ENCODE measurements around the gene TUT4.

Gene TUT4

GRCh38 chr1:52551507-52552235 is 1.2 kb downstream of the TUT4 start:
- no peak overlapping the region for H2AFZ ChIP-seq (ENCODE audit: low read depth, low read length)
- no peaks in the 10 kb centered on the region for H3K27me3 ChIP-seq (ENCODE audit: low read depth, low read length)
- H3K4me1 ChIP-seq (ENCODE audit: low read length), result peaks cover 36% of the 10 kb centered on the region
- no peaks in the 10 kb centered on the region for H3K36me3 ChIP-seq (replicated peaks; ENCODE audit: low read depth, low read length)
- peak overlapping the region; percentile 86 for H3K27ac ChIP-seq (ENCODE audit: low read length)
- H3K9ac ChIP-seq (ENCODE audit: low read length), result peak overlapping the region; percentile 98
- H3K4me2 ChIP-seq (ENCODE audit: low read length), result peak overlapping the region; percentile 95
- H3K9me3 ChIP-seq (ENCODE audit: insufficient read depth, low read length), result no peaks in the 10 kb centered on the region
- peak overlapping the region; percentile 94 for H3K4me3 ChIP-seq (ENCODE audit: low read length)
- peaks cover 46% of the 10 kb centered on the region for H4K20me1 ChIP-seq (ENCODE audit: insufficient read depth, low read length)
- peaks cover 68% of the 10 kb centered on the region for H3K79me2 ChIP-seq (ENCODE audit: low read length)
- TF ChIP-seq, protein P1, sequence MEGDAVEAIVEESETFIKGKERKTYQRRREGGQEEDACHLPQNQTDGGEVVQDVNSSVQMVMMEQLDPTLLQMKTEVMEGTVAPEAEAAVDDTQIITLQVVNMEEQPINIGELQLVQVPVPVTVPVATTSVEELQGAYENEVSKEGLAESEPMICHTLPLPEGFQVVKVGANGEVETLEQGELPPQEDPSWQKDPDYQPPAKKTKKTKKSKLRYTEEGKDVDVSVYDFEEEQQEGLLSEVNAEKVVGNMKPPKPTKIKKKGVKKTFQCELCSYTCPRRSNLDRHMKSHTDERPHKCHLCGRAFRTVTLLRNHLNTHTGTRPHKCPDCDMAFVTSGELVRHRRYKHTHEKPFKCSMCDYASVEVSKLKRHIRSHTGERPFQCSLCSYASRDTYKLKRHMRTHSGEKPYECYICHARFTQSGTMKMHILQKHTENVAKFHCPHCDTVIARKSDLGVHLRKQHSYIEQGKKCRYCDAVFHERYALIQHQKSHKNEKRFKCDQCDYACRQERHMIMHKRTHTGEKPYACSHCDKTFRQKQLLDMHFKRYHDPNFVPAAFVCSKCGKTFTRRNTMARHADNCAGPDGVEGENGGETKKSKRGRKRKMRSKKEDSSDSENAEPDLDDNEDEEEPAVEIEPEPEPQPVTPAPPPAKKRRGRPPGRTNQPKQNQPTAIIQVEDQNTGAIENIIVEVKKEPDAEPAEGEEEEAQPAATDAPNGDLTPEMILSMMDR (IDR thresholded peaks at IDR 0.05; ENCODE audit: low read depth, low read length), result no peak
- no peak for TF ChIP-seq EZH2phosphoT487 (IDR thresholded peaks at IDR 0.05; ENCODE audit: low read depth)

GRCh38 chr1:52550447-52550846 is 2.4 kb downstream of the TUT4 start:
- Histone ChIP-seq H3K4me2 (ENCODE audit: low read length) (no peak overlapping the region), H4K20me1 (ENCODE audit: insufficient read depth, low read length) (peaks cover 54% of the 10 kb centered on the region), H3K36me3 (replicated peaks; ENCODE audit: low read depth, low read length) (no peaks in the 10 kb centered on the region), H3K9ac (ENCODE audit: low read length) (no peak overlapping the region), H3K27me3 (ENCODE audit: low read depth, low read length) (no peaks in the 10 kb centered on the region), H3K79me2 (ENCODE audit: low read length) (peaks cover 80% of the 10 kb centered on the region), H3K4me1 (ENCODE audit: low read length) (peaks cover 36% of the 10 kb centered on the region), H3K4me3 (ENCODE audit: low read length) (no peak overlapping the region), H3K9me3 (ENCODE audit: insufficient read depth, low read length) (no peaks in the 10 kb centered on the region), H2AFZ (ENCODE audit: low read depth, low read length) (no peak overlapping the region), H3K27ac (ENCODE audit: low read length) (no peak overlapping the region)
- TF ChIP-seq EZH2phosphoT487 (IDR thresholded peaks at IDR 0.05; ENCODE audit: low read depth), result no peak
- TF ChIP-seq, protein P1 (IDR thresholded peaks at IDR 0.05; ENCODE audit: low read depth, low read length), result no peak

- H3K4me3 ChIP-seq (ENCODE audit: low read length), result no peak overlapping the region
- no peak overlapping the region for H3K27ac ChIP-seq (ENCODE audit: low read length)
- peaks cover 92% of the 10 kb centered on the region for H3K79me2 ChIP-seq (ENCODE audit: low read length)
- no peak overlapping the region for H3K9ac ChIP-seq (ENCODE audit: low read length)
- H3K4me1 ChIP-seq (ENCODE audit: low read length), result peaks cover 35% of the 10 kb centered on the region
- H3K36me3 ChIP-seq (replicated peaks; ENCODE audit: low read depth, low read length), result peaks cover 4% of the 10 kb centered on the region
- H3K4me2 ChIP-seq (ENCODE audit: low read length), result peak overlapping the region; percentile 28
- no peaks in the 10 kb centered on the region for H3K27me3 ChIP-seq (ENCODE audit: low read depth, low read length)
- TF ChIP-seq EZH2phosphoT487 (IDR thresholded peaks at IDR 0.05; ENCODE audit: low read depth), result no peak
- TF ChIP-seq, protein P1 (IDR thresholded peaks at IDR 0.05; ENCODE audit: low read depth, low read length), result no peak
- no peaks in the 10 kb centered on the region for H3K9me3 ChIP-seq (ENCODE audit: insufficient read depth, low read length)
- no peak overlapping the region for H2AFZ ChIP-seq (ENCODE audit: low read depth, low read length)
- peaks cover 54% of the 10 kb centered on the region for H4K20me1 ChIP-seq (ENCODE audit: insufficient read depth, low read length)
Observed at GRCh38 chr1:52549267-52549666, 3.6 kb downstream of the TUT4 start.

DNA sequence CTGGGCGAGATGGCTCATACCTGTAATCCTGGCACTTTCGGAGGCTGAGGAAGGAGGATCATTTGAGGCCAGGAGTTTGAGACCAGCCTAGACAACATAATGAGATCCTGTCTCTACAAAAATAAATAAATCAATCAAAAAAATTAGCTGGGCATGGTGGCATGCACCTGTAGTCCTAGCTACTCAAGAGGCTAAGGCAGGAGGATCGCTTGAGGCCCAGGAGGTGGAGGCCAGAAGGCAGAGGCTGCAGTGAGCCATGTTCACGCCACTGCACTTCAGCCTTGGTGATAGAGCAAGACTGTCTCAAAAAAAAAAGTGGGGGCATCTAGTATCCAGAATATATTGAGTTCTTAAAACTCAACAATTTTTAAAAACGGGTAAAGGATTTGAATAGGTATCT is 6.0 kb downstream of the TUT4 start:
- peaks cover 98% of the 10 kb centered on the region for H3K79me2 ChIP-seq (ENCODE audit: low read length)
- H3K4me3 ChIP-seq (ENCODE audit: low read length), result no peak overlapping the region
- H3K36me3 ChIP-seq (replicated peaks; ENCODE audit: low read depth, low read length), result peaks cover 19% of the 10 kb centered on the region
- no peaks in the 10 kb centered on the region for H3K27me3 ChIP-seq (ENCODE audit: low read depth, low read length)
- H4K20me1 ChIP-seq (ENCODE audit: insufficient read depth, low read length), result peaks cover 56% of the 10 kb centered on the region
- H3K9me3 ChIP-seq (ENCODE audit: insufficient read depth, low read length), result 0 out of 2 replicates have a peak, but pooled peaks cover 2% of the 10 kb centered on the region
- no peak overlapping the region for H3K27ac ChIP-seq (ENCODE audit: low read length)
- H3K9ac ChIP-seq (ENCODE audit: low read length), result no peak overlapping the region
- H3K4me1 ChIP-seq (ENCODE audit: low read length), result peaks cover 31% of the 10 kb centered on the region
- no peak for TF ChIP-seq EZH2phosphoT487 (IDR thresholded peaks at IDR 0.05; ENCODE audit: low read depth)
- TF ChIP-seq, protein P1 (IDR thresholded peaks at IDR 0.05; ENCODE audit: low read depth, low read length), result no peak
- no peak overlapping the region for H3K4me2 ChIP-seq (ENCODE audit: low read length)
- H2AFZ ChIP-seq (ENCODE audit: low read depth, low read length), result no peak overlapping the region

All from OCI-LY3 (cell line).